Right lobe of liver (tissue), 4 donors: ENCODE data around the gene CD59.

ENCODE experiments used
- CTCF ChIP-seq, 4 donors: fragments of 200-600 bp in 3 of 4; fragments of 450-650 bp in 1 of 4; IDR thresholded peaks; one replicate each; pipeline versions ENCODE4 v1.5.1 to v1.8.0; 2016 to 2022; ENCODE audit warnings: antibody characterized with exemption in 4 of 4, mild to moderate bottlenecking in 2 of 4
- POLR2A ChIP-seq: fragments of 450-650 bp; IDR thresholded peaks from one replicate; pipeline ENCODE4 v1.6.1; 2017; ENCODE audit warnings: antibody characterized with exemption, mild to moderate bottlenecking
- donor health status: DM: no; HTN: no; CAD: no.
- donor health status: DM: no; HTN: no; CAD: no.
- donor health status: DM: no; HTN: yes; CAD: no.

- TF ChIP-seq CTCF (IDR thresholded peaks at IDR 0.05) (no peak), POLR2A (no peak)
These were observed 2.2 kb downstream of the CD59 start for GRCh38 chr11:33733980-33734379.
